H1 (cell line): ENCODE measurements around the gene RNU6-9. TPM values are rescaled to one million over a fixed set of nuclear protein-coding genes. Genes with fewer than 3 reads are reported as not detected.

Experiments used
- CBX8 ChIP-seq: fragments of 300-800, 300-1000 bp; sonication (generic); IDR thresholded peaks from 2 replicates; pipeline ENCODE4 v1.7.1; 2016; ENCODE audit warnings: low read depth, low read length, borderline replicate concordance
- CEBPB ChIP-seq: IDR thresholded peaks from 2 replicates; pipeline ENCODE4 v1.6.1; 2012; ENCODE audit warnings: low read depth, low read length
- CTBP2 ChIP-seq: IDR thresholded peaks from 2 replicates; pipeline ENCODE4 v1.7.0; 2011; ENCODE audit warnings: borderline replicate concordance, mild to moderate bottlenecking, moderate library complexity, mixed read lengths, low read length; ENCODE audit not compliant: insufficient read depth, insufficient read length
- E2F6 ChIP-seq: IDR thresholded peaks from 2 replicates; pipeline ENCODE4 v1.6.1; 2012; ENCODE audit warnings: inconsistent platforms
- GABPA ChIP-seq: IDR thresholded peaks from 2 replicates; pipeline ENCODE4 v1.6.1; 2011; ENCODE audit warnings: mild to moderate bottlenecking, low read length, moderate library complexity, borderline replicate concordance; ENCODE audit not compliant: insufficient read depth
- GTF2F1 ChIP-seq: IDR thresholded peaks from 2 replicates; pipeline ENCODE4 v1.6.1; 2012; ENCODE audit warnings: low read depth, low read length, improper control_type of control experiment, borderline replicate concordance
- HDAC2 ChIP-seq, 2 experiments: fragments of 300-600 bp in 1 of 2; sonication (generic) in 1 of 2; IDR thresholded peaks; 2 replicates each; pipeline ENCODE4 v1.6.1; 2011 to 2012; ENCODE audit warnings: low read depth in 2 of 2, low read length in 2 of 2, mild to moderate bottlenecking in 2 of 2, moderate library complexity in 2 of 2, borderline replicate concordance in 1 of 2, inconsistent platforms in 1 of 2
- HDAC6 ChIP-seq: IDR thresholded peaks from one replicate; pipeline ENCODE4 v1.7.1; 2012; ENCODE audit warnings: low read depth, mild to moderate bottlenecking, inconsistent platforms, low read length, moderate library complexity
- JUN ChIP-seq: IDR thresholded peaks from 2 replicates; pipeline ENCODE4 v1.6.1; 2011; ENCODE audit warnings: low read depth, mild to moderate bottlenecking, improper control_type of control experiment, low read length
- KDM5A ChIP-seq: fragments of 200-600 bp; IDR thresholded peaks from 2 replicates; pipeline ENCODE4 v1.7.1; 2012; ENCODE audit warnings: mild to moderate bottlenecking, low read length, inconsistent platforms, mixed read lengths
- NANOG ChIP-seq: IDR thresholded peaks from 2 replicates; pipeline ENCODE4 v1.6.1; 2011; ENCODE audit warnings: low read length, low read depth, mild to moderate bottlenecking, inconsistent platforms; ENCODE audit not compliant: insufficient read depth, poor library complexity, severe bottlenecking
- NRF1 ChIP-seq: IDR thresholded peaks from 2 replicates; pipeline ENCODE4 v1.6.1; 2011; ENCODE audit warnings: mild to moderate bottlenecking, low read depth, low read length, improper control_type of control experiment
- POLR2AphosphoS5 ChIP-seq: IDR thresholded peaks from 2 replicates; pipeline ENCODE4 v1.6.1; 2011; ENCODE audit warnings: low read depth, low read length
- RBBP5 ChIP-seq: IDR thresholded peaks from 2 replicates; pipeline ENCODE4 v1.7.1; 2012; ENCODE audit warnings: low read depth, mild to moderate bottlenecking, inconsistent platforms, low read length, moderate library complexity, borderline replicate concordance
- TBP ChIP-seq: IDR thresholded peaks from 2 replicates; pipeline ENCODE4 v1.6.1; 2011; ENCODE audit warnings: low read depth, low read length, improper control_type of control experiment
- TCF12 ChIP-seq: IDR thresholded peaks from 2 replicates; pipeline ENCODE4 v1.6.1; 2011; ENCODE audit warnings: low read depth, mild to moderate bottlenecking, low read length
- polyA plus RNA-seq, 7 experiments: library from polyadenylated mRNA; depleted of rRNA in 3 of 7; stranded (reverse) in 5 of 7; unstranded in 2 of 7; fragments of >200 nt in 5 of 7; fragments of 200-250 nt in 2 of 7; gene quantifications; 1 replicate in 5 of 7; 2 replicates in 1 of 7; 4 replicates in 1 of 7; pipeline versions ENCODE4 v1.2.1 to v1.2.3, GENCODE V29; 2011 to 2013; ENCODE audit warnings: missing spikeins in 2 of 7, mixed read lengths in 2 of 7
- total RNA-seq: library from RNA; stranded (reverse); fragmentation: NEBNext Ultra II Directional; extraction: Animal tissue kit (Norgen Biotek cat#: 25700); gene quantifications from 2 replicates; pipeline ENCODE4 v1.2.1, GENCODE V29; 2021
- TF ChIP-seq, protein P1 (sequence below): IDR thresholded peaks from 2 replicates; pipeline ENCODE4 v1.6.1; 2012; ENCODE audit warnings: low read length, inconsistent platforms
- TF ChIP-seq, protein P2 (sequence below), 3 experiments: IDR thresholded peaks; 1 replicate in 2 of 3; 2 replicates in 1 of 3; pipeline versions ENCODE4 v1.5.1 to v1.6.1; 2011; ENCODE audit warnings: low read length in 3 of 3, mild to moderate bottlenecking in 3 of 3, inconsistent platforms in 2 of 3, low read depth in 1 of 3, moderate library complexity in 1 of 3; ENCODE audit not compliant: insufficient read depth in 1 of 3; ENCODE audit errors: control extremely low read depth in 1 of 3

RNU6-9 gene
- total and polyA plus RNA-seq, 2 of the 8 experiments (the other 6 are each of a cell fraction or from before 2014, with no cell fraction given): not detected

DNA sequence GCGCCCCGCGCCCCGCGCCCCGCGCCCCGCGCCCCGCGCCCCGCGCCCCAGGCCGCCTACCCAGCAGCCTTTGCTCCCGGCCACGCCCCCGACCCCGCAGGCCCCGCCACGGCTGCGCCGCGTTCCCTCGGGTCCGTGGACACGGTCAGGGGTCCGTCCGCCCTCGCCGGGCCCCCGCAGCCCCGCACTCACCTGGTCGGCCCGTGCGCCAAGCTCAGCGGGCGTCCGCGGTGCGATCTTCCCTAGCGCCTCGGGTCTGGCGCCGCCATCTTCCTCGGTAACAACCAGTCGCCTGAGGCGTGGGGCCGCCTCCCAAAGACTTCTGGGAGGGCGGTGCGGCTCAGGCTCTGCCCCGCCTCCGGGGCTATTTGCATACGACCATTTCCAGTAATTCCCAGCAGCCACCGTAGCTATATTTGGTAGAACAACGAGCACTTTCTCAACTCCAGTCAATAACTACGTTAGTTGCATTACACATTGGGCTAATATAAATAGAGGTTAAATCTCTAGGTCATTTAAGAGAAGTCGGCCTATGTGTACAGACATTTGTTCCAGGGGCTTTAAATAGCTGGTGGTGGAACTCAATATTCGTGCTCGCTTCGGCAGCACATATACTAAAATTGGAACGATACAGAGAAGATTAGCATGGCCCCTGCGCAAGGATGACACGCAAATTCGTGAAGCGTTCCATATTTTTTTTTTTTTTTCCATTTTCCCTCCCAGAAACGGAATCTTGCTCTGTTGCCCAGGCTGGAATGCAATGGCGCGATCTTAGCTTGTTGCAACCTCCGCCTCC is at the start of gene RNU6-9, which contains the start of gene MED16 (continued):
- TF ChIP-seq TBP: peak; percentile 98
- TF ChIP-seq, protein P1, sequence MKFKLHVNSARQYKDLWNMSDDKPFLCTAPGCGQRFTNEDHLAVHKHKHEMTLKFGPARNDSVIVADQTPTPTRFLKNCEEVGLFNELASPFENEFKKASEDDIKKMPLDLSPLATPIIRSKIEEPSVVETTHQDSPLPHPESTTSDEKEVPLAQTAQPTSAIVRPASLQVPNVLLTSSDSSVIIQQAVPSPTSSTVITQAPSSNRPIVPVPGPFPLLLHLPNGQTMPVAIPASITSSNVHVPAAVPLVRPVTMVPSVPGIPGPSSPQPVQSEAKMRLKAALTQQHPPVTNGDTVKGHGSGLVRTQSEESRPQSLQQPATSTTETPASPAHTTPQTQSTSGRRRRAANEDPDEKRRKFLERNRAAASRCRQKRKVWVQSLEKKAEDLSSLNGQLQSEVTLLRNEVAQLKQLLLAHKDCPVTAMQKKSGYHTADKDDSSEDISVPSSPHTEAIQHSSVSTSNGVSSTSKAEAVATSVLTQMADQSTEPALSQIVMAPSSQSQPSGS: 0 out of 2 replicates have a peak, but pooled peaks have one; percentile 64
- TF ChIP-seq, protein P2, sequence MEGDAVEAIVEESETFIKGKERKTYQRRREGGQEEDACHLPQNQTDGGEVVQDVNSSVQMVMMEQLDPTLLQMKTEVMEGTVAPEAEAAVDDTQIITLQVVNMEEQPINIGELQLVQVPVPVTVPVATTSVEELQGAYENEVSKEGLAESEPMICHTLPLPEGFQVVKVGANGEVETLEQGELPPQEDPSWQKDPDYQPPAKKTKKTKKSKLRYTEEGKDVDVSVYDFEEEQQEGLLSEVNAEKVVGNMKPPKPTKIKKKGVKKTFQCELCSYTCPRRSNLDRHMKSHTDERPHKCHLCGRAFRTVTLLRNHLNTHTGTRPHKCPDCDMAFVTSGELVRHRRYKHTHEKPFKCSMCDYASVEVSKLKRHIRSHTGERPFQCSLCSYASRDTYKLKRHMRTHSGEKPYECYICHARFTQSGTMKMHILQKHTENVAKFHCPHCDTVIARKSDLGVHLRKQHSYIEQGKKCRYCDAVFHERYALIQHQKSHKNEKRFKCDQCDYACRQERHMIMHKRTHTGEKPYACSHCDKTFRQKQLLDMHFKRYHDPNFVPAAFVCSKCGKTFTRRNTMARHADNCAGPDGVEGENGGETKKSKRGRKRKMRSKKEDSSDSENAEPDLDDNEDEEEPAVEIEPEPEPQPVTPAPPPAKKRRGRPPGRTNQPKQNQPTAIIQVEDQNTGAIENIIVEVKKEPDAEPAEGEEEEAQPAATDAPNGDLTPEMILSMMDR (IDR thresholded peaks at IDR 0.05; ENCODE audit: control extremely low read depth in 1 of 3, insufficient read depth in 1 of 3, low read depth in 1 of 3, low read length in 3 of 3): no peak
- no peak for TF ChIP-seq CBX8
- TF ChIP-seq POLR2AphosphoS5: peak; percentile 86; the same call in 1 of the 2 replicates
- TF ChIP-seq JUN: no peak
- TF ChIP-seq NRF1: peak; percentile 22; the same call in 1 of the 2 replicates
- no peak for TF ChIP-seq TCF12
- TF ChIP-seq E2F6: no peak
- peak; percentile 99 for TF ChIP-seq RBBP5
- no peak for TF ChIP-seq HDAC2 (IDR thresholded peaks at IDR 0.05; ENCODE audit: borderline replicate concordance in 1 of 2, low read depth in 2 of 2, low read length in 2 of 2)
- TF ChIP-seq CEBPB: no peak
- TF ChIP-seq KDM5A: peak; percentile 50
- no peak for TF ChIP-seq CTBP2
- TF ChIP-seq GABPA: no peak
- no peak for TF ChIP-seq HDAC6
- no peak for TF ChIP-seq GTF2F1
- TF ChIP-seq NANOG: no peak
